Fibroblast of mammary gland (primary cell): ENCODE data around the gene KLF13.

Experiments used
- DNase-seq: peaks from one replicate; pipeline ENCODE4 v3.0.0-alpha.2; 2010; ENCODE audit warnings: low read depth
- H3K4me3 ChIP-seq: 2 replicates; pipeline ENCODE4 v1.5.1; 2011; ENCODE audit warnings: low read depth, mild to moderate bottlenecking, low read length, moderate library complexity; ENCODE audit not compliant: control insufficient read depth
- CTCF ChIP-seq: conservative IDR thresholded peaks from 2 replicates; pipeline ENCODE4 v1.5.1; 2011; ENCODE audit warnings: low read depth, low read length, inconsistent platforms; ENCODE audit not compliant: control insufficient read depth, insufficient read depth

Gene KLF13

GRCh38 chr15:31326156-31326874 lies at the start of gene KLF13:
Gene KLF13, plus strand, starts transcription at chr15:31326835. Its CDS starts 378 bp downstream, at chr15:31327213.
- H3K4me3 ChIP-seq = peak within 1 kb of the TSS; percentile 57
- no peak for TF ChIP-seq CTCF
- DNase-seq = peak; percentile 97

GRCh38 chr15:31277335-31278060 lies 49.1 kb upstream of the KLF13 start:
- DNase-seq = no peak
- no peak for TF ChIP-seq CTCF
- H3K4me3 ChIP-seq = no peak overlapping the region

GRCh38 chr15:31278061-31278445 lies 48.6 kb upstream of the KLF13 start:
- no peak overlapping the region for H3K4me3 ChIP-seq
- TF ChIP-seq CTCF = no peak
- no peak for DNase-seq

GRCh38 chr15:31278544-31279220 lies 48.0 kb upstream of the KLF13 start:
- no peak overlapping the region for H3K4me3 ChIP-seq
- no peak for TF ChIP-seq CTCF
- DNase-seq = no peak

- TF ChIP-seq CTCF = no peak
- no peak for DNase-seq
- no peak overlapping the region for H3K4me3 ChIP-seq
Observed at GRCh38 chr15:31279221-31280045, 47.2 kb upstream of the KLF13 start.
